Measurements from ENCODE around the gene C4orf51. TPM values are rescaled to one million over a fixed set of nuclear protein-coding genes. Genes with fewer than 3 reads are reported as not detected.

Gene C4orf51
- total and polyA plus RNA-seq, 2 of the 8 experiments (the other 6 are each of a cell fraction or from before 2014, with no cell fraction given) = 0.54 TPM; not detected in 1

GRCh38 chr4:145639186-145639698 is 40.7 kb upstream of the C4orf51 start:
- no peaks in the 10 kb centered on the region for H3K9me3 ChIP-seq (ENCODE audit: insufficient read depth in 2 of 2, low read depth in 1 of 2, low read length in 1 of 2)
- no peak overlapping the region for H3K18ac ChIP-seq (ENCODE audit: extremely low read depth, low read length)
- H2BK120ac ChIP-seq (replicated peaks; ENCODE audit: low read depth, low read length) = no peak overlapping the region
- ChIA-PET POLR2A (ENCODE audit: partially characterized antibody) (no interaction called here), CTCF (ENCODE audit: partially characterized antibody) (no interaction called here)
- H2AFZ ChIP-seq (ENCODE audit: low read length) = no peak overlapping the region
- H3K4ac ChIP-seq (replicated peaks; ENCODE audit: insufficient read length, low read depth, low read length) = no peak overlapping the region
- no peak overlapping the region for H4K8ac ChIP-seq (ENCODE audit: extremely low read depth, insufficient read depth, low read length)
- H4K91ac ChIP-seq (replicated peaks; ENCODE audit: insufficient read length, low read length) = no peak overlapping the region
- no peak overlapping the region for H3K23ac ChIP-seq (ENCODE audit: insufficient read length)
- H3K23me2 ChIP-seq (ENCODE audit: low read depth, low read length) = no peaks in the 10 kb centered on the region
- no peaks in the 10 kb centered on the region for H3K79me2 ChIP-seq (ENCODE audit: control insufficient read depth in 1 of 2, insufficient read depth in 2 of 2, low read length in 2 of 2)
- H2BK12ac ChIP-seq (ENCODE audit: low read depth, low read length) = no peak overlapping the region
- H2BK15ac ChIP-seq (ENCODE audit: low read length) = no peak overlapping the region
- no peak overlapping the region for H2BK5ac ChIP-seq (ENCODE audit: low read depth, low read length)
- no peak overlapping the region for H4K5ac ChIP-seq (ENCODE audit: insufficient read length, low read depth, low read length)
- H3K27me3 ChIP-seq (replicated peaks in 1 of 4; ENCODE audit: control insufficient read depth in 3 of 4, extremely low read depth in 1 of 4, insufficient read depth in 3 of 4, low read length in 3 of 4) = no peaks in the 10 kb centered on the region
- H4K20me1 ChIP-seq (replicated peaks in 1 of 2; ENCODE audit: control insufficient read depth in 1 of 2, insufficient read depth in 2 of 2, low read length in 2 of 2) = no peaks in the 10 kb centered on the region
- H3K4me2 ChIP-seq (ENCODE audit: insufficient read depth in 1 of 2, low read depth in 2 of 2, low read length in 2 of 2) = no peak overlapping the region
- H2AK5ac ChIP-seq (ENCODE audit: low read depth, low read length) = no peak overlapping the region
- no peak overlapping the region for H3K9ac ChIP-seq (replicated peaks in 1 of 4; ENCODE audit: extremely low read depth in 1 of 4, low read depth in 3 of 4, low read length in 3 of 4)
- H3K4me1 ChIP-seq (replicated peaks in 1 of 4; ENCODE audit: control insufficient read depth in 3 of 4, insufficient read depth in 4 of 4, low read length in 3 of 4) = peaks cover 0 to 8% (median 3%) of the 10 kb centered on the region in 4 experiments; a peak in 2 of 7 replicates
- H3K56ac ChIP-seq (replicated peaks; ENCODE audit: insufficient read length, low read depth, low read length) = no peak overlapping the region
- no peak overlapping the region for H3K4me3 ChIP-seq (ENCODE audit: extremely low read depth in 1 of 4, insufficient read depth in 2 of 4, low read depth in 3 of 4, low read length in 4 of 4)
- WGBS, 2 experiments (ENCODE audit: extremely low coverage in 1 of 2, insufficient coverage in 1 of 2, insufficient read length in 1 of 2, insufficient replicate concordance in 2 of 2, low coverage in 1 of 2, low lambda C conversion rate in 2 of 2, missing lambda C conversion rate in 1 of 2) = 93% methylated on average over 6 of the region's 6 CpGs; no CpG with 5 or more reads in 1 of the 2 experiments
- DNase-seq (ENCODE audit: low read depth in 1 of 2, low spot score in 2 of 2) (no peak), FAIRE-seq (no peak)
- H2BK20ac ChIP-seq (ENCODE audit: low read length) = no peak overlapping the region
- TF ChIP-seq BRCA1 (IDR thresholded peaks at IDR 0.05; ENCODE audit: low read depth, low read length) (no peak), TCF12 (IDR thresholded peaks at IDR 0.05; ENCODE audit: low read depth, low read length) (no peak), FOSL1 (IDR thresholded peaks at IDR 0.05; ENCODE audit: insufficient read depth, low read depth, low read length) (no peak), BACH1 (IDR thresholded peaks at IDR 0.05; ENCODE audit: low read length) (no peak), TEAD4 (IDR thresholded peaks at IDR 0.05; ENCODE audit: low read depth, low read length) (no peak), CHD1 (IDR thresholded peaks at IDR 0.05; ENCODE audit: low read depth, low read length) (no peak), ZNF274 (IDR thresholded peaks at IDR 0.05; ENCODE audit: borderline replicate concordance, extremely low read depth, low read length) (no peak)
- no peak overlapping the region for H3K27ac ChIP-seq (ENCODE audit: low read depth, low read length)
- H3K79me1 ChIP-seq (ENCODE audit: low read depth, low read length) = no peaks in the 10 kb centered on the region
- H3K36me3 ChIP-seq (ENCODE audit: control insufficient read depth in 2 of 4, insufficient read depth in 4 of 4, low read length in 3 of 4) = no peaks in the 10 kb centered on the region
- no peak overlapping the region for H3K14ac ChIP-seq (ENCODE audit: insufficient read length)

Data from H1 (cell line).